ENCODE measurements around the gene HTT-AS. TPM values are rescaled to one million over a fixed set of nuclear protein-coding genes. Genes with fewer than 3 reads are reported as not detected.

The HTT-AS gene
- total RNA-seq, 1 experiment from 2014 or later: not detected

GRCh38 chr4:3073158-3074077 is 920 bp downstream of the HTT-AS start:
- intact Hi-C loops (cut with micrococcal nuclease; ENCODE audit: unreplicated experiment): no loop called here
- Mint-ChIP-seq H3K27me3 (ENCODE audit: unreplicated experiment) (peaks cover 14% of the 10 kb centered on the region), H3K27ac (ENCODE audit: unreplicated experiment) (no peak overlapping the region), H3K4me3 (ENCODE audit: low read depth, unreplicated experiment) (peak overlapping the region; percentile 95), H3K36me3 (ENCODE audit: insufficient read depth, unreplicated experiment) (peaks cover 17% of the 10 kb centered on the region), H3K4me1 (ENCODE audit: low read depth, unreplicated experiment) (peaks cover 9% of the 10 kb centered on the region), H3K9me3 (ENCODE audit: low read depth, unreplicated experiment) (no peaks in the 10 kb centered on the region)
- no peak for TF ChIP-seq CTCF (IDR thresholded peaks at IDR 0.05; ENCODE audit: unreplicated experiment)
- DNase-seq: no peak
- BruUV-seq (replicated peaks): no TSS peak
- CTCF ChIA-PET: no interaction called here

DNA sequence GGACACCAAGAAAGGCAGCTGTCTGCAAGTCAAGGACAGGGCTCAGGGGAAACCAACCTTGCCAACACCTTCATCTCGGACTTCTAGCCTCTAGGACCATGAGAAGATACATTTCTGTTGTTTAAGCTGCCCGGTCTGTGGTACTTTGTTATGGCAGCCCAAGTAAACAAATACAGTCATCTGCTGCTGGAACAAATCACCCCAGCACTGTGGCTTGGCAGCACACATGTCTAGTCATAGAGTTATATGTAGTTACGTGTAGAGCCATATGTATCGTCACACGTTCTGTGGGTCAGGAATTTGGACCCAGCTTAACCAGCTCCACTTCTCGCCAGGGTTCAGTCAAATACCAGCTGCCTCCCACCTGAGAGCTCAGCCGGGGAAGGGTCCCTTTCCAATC is 2.5 kb downstream of the HTT-AS start:
- no peak overlapping the region for H3K4me3 Mint-ChIP-seq (ENCODE audit: low read depth, unreplicated experiment)
- peaks cover 14% of the 10 kb centered on the region for H3K27me3 Mint-ChIP-seq (ENCODE audit: unreplicated experiment)
- TF ChIP-seq CTCF (IDR thresholded peaks at IDR 0.05; ENCODE audit: unreplicated experiment): no peak
- no peak overlapping the region for H3K27ac Mint-ChIP-seq (ENCODE audit: unreplicated experiment)
- no peaks in the 10 kb centered on the region for H3K9me3 Mint-ChIP-seq (ENCODE audit: low read depth, unreplicated experiment)
- DNase-seq: no peak
- intact Hi-C loops (cut with micrococcal nuclease; ENCODE audit: unreplicated experiment): no loop called here
- peaks cover 9% of the 10 kb centered on the region for H3K4me1 Mint-ChIP-seq (ENCODE audit: low read depth, unreplicated experiment)
- CTCF ChIA-PET: no interaction called here
- peaks cover 17% of the 10 kb centered on the region for H3K36me3 Mint-ChIP-seq (ENCODE audit: insufficient read depth, unreplicated experiment)
- no TSS peak for BruUV-seq (replicated peaks)

GRCh38 chr4:3070709-3071500 is 3.4 kb downstream of the HTT-AS start:
- CTCF ChIA-PET: no interaction called here

More at GRCh38 chr4:3070709-3071500, 3.4 kb downstream of the HTT-AS start:
- H3K27me3 Mint-ChIP-seq (ENCODE audit: unreplicated experiment): peaks cover 14% of the 10 kb centered on the region
- intact Hi-C loops (cut with micrococcal nuclease; ENCODE audit: unreplicated experiment): no loop called here
- H3K36me3 Mint-ChIP-seq (ENCODE audit: insufficient read depth, unreplicated experiment): peaks cover 17% of the 10 kb centered on the region
- H3K27ac Mint-ChIP-seq (ENCODE audit: unreplicated experiment): no peak overlapping the region
- no peak overlapping the region for H3K4me3 Mint-ChIP-seq (ENCODE audit: low read depth, unreplicated experiment)
- H3K9me3 Mint-ChIP-seq (ENCODE audit: low read depth, unreplicated experiment): no peaks in the 10 kb centered on the region
- H3K4me1 Mint-ChIP-seq (ENCODE audit: low read depth, unreplicated experiment): peaks cover 6% of the 10 kb centered on the region
- DNase-seq: no peak
- BruUV-seq (replicated peaks): no TSS peak
- TF ChIP-seq CTCF (IDR thresholded peaks at IDR 0.05; ENCODE audit: unreplicated experiment): no peak
